ENCODE measurements around the gene MMD2.

DNA sequence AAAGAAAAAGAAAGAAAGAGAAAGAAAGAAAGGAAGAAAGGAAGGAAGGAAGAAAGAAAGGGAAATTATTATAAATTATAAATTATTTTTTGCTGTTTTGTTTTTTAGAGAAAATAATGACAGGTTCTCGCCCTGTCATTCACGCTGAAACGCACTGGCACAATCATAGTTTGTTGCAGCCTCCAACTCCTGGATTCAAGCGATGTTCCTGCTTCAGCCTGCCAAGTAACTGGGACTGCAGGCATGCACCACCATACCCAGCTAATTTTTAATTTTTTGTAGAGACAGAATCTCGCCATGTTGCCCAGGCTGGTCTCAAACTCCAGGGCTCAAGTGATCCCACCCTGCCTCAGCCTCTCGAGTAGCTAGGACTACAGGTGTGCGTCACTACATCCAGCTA lies 21.6 kb downstream of the MMD2 start:
- TF ChIP-seq, protein P1, sequence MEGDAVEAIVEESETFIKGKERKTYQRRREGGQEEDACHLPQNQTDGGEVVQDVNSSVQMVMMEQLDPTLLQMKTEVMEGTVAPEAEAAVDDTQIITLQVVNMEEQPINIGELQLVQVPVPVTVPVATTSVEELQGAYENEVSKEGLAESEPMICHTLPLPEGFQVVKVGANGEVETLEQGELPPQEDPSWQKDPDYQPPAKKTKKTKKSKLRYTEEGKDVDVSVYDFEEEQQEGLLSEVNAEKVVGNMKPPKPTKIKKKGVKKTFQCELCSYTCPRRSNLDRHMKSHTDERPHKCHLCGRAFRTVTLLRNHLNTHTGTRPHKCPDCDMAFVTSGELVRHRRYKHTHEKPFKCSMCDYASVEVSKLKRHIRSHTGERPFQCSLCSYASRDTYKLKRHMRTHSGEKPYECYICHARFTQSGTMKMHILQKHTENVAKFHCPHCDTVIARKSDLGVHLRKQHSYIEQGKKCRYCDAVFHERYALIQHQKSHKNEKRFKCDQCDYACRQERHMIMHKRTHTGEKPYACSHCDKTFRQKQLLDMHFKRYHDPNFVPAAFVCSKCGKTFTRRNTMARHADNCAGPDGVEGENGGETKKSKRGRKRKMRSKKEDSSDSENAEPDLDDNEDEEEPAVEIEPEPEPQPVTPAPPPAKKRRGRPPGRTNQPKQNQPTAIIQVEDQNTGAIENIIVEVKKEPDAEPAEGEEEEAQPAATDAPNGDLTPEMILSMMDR (IDR thresholded peaks at IDR 0.05): no peak
- TF ChIP-seq POLR2A (IDR thresholded peaks at IDR 0.05): no peak

All from adrenal gland (tissue), 5 donors.